HEK293 (cell line): Measurements from ENCODE around the gene SEC23B.

Experiments used
- CTCF ChIA-PET: fragments of 350-600 bp; formaldehyde crosslinking; extraction: SDS; loops from one replicate; lab custom pipeline; 2021; ENCODE audit warnings: antibody characterized with exemption; lab: Yijun Ruan, JAX
- POLR2A ChIA-PET: fragments of 300-600 bp; formaldehyde crosslinking; extraction: SDS; loops from one replicate; lab custom pipeline; 2020; ENCODE audit warnings: antibody characterized with exemption, inconsistent platforms; lab: Yijun Ruan, JAX
- H3K27ac ChIP-seq: fragments of 200-500 bp; sonication (Bioruptor generic); 2 replicates; pipeline ENCODE4 v1.5.1; 2014; ENCODE audit warnings: low read depth, low read length, control low read depth, inconsistent platforms; ENCODE audit errors: extremely low read depth
- H3K36me3 ChIP-seq, 2 experiments: fragments of 200-500 bp in 1 of 2; sonication (Bioruptor generic) in 1 of 2; 1 replicate in 1 of 2; 2 replicates in 1 of 2; pipeline ENCODE4 v1.5.1; 2014 to 2017; ENCODE audit warnings: inconsistent platforms in 2 of 2, low read length in 2 of 2; ENCODE audit not compliant: control insufficient read depth in 2 of 2, insufficient read depth in 1 of 2
- H3K4me1 ChIP-seq: fragments of 200-500 bp; sonication (Bioruptor generic); 2 replicates; pipeline ENCODE4 v1.5.1; 2014; ENCODE audit warnings: mild to moderate bottlenecking, low read length, inconsistent platforms; ENCODE audit not compliant: control insufficient read depth, insufficient read depth
- H3K4me3 ChIP-seq: 2 replicates; pipeline ENCODE4 v1.5.1; 2011; ENCODE audit warnings: low read depth, mild to moderate bottlenecking, control low read depth, low read length, moderate library complexity
- H3K9me3 ChIP-seq: fragments of 200-500 bp; sonication (Bioruptor generic); 2 replicates; pipeline ENCODE4 v1.5.1; 2014; ENCODE audit warnings: low read depth, low read length, inconsistent platforms; ENCODE audit not compliant: control insufficient read depth, insufficient read depth
- GLI2 ChIP-seq: fragments of 450-650 bp; formaldehyde crosslinking; IDR thresholded peaks from 2 replicates; pipeline ENCODE4; 2017; ENCODE audit warnings: missing biosample characterization, missing genetic modification characterization, low read depth, borderline replicate concordance
- KLF8 ChIP-seq: fragments of 450-650 bp; formaldehyde crosslinking; IDR thresholded peaks from 2 replicates; pipeline ENCODE4 v1.5.1; 2016; ENCODE audit warnings: missing biosample characterization, missing genetic modification characterization
- PRDM1 ChIP-seq: fragments of 450-650 bp; formaldehyde crosslinking; IDR thresholded peaks from 2 replicates; pipeline ENCODE4; 2016; ENCODE audit warnings: missing biosample characterization, missing genetic modification characterization
- ZBTB20 ChIP-seq: fragments of 450-650 bp; formaldehyde crosslinking; IDR thresholded peaks from 2 replicates; pipeline ENCODE4 v1.5.1; 2016; ENCODE audit warnings: missing biosample characterization, missing genetic modification characterization
- ZNF121 ChIP-seq: fragments of 450-650 bp; formaldehyde crosslinking; IDR thresholded peaks from 2 replicates; pipeline ENCODE4 v1.5.1; 2016; ENCODE audit warnings: missing biosample characterization, missing genetic modification characterization
- ZNF202 ChIP-seq: fragments of 450-650 bp; formaldehyde crosslinking; IDR thresholded peaks from 2 replicates; pipeline ENCODE4 v1.5.1; 2016; ENCODE audit warnings: missing biosample characterization, missing genetic modification characterization, borderline replicate concordance
- ZNF366 ChIP-seq: fragments of 450-650 bp; formaldehyde crosslinking; conservative IDR thresholded peaks from 2 replicates; pipeline ENCODE4 v1.5.1; 2016; ENCODE audit warnings: missing biosample characterization, missing genetic modification characterization
- ZNF404 ChIP-seq: fragments of 450-650 bp; formaldehyde crosslinking; IDR thresholded peaks from 2 replicates; pipeline ENCODE4 v1.5.1; 2017; ENCODE audit warnings: missing biosample characterization, missing genetic modification characterization
- ZNF514 ChIP-seq: fragments of 450-650 bp; formaldehyde crosslinking; IDR thresholded peaks from 2 replicates; pipeline ENCODE4 v1.5.1; 2016; ENCODE audit warnings: missing biosample characterization, missing genetic modification characterization
- ZNF549 ChIP-seq: fragments of 450-650 bp; IDR thresholded peaks from 2 replicates; pipeline ENCODE4 v1.5.1; 2018; ENCODE audit warnings: missing biosample characterization, missing genetic modification characterization, mild to moderate bottlenecking, inconsistent platforms, moderate library complexity
- ZNF561 ChIP-seq: fragments of 450-650 bp; IDR thresholded peaks from 2 replicates; pipeline ENCODE4 v1.5.1; 2018; ENCODE audit warnings: missing biosample characterization, missing genetic modification characterization, borderline replicate concordance
- ZNF624 ChIP-seq: fragments of 450-650 bp; formaldehyde crosslinking; IDR thresholded peaks from 2 replicates; pipeline ENCODE4 v1.5.1; 2017; ENCODE audit warnings: missing biosample characterization, missing genetic modification characterization
- ZNF701 ChIP-seq: fragments of 450-650 bp; formaldehyde crosslinking; IDR thresholded peaks from 2 replicates; pipeline ENCODE4 v1.5.1; 2016; ENCODE audit warnings: missing biosample characterization, missing genetic modification characterization
- ZNF76 ChIP-seq: fragments of 450-650 bp; formaldehyde crosslinking; IDR thresholded peaks from 2 replicates; pipeline ENCODE4; 2016; ENCODE audit warnings: low read depth, missing biosample characterization, missing genetic modification characterization, borderline replicate concordance
- ZNF776 ChIP-seq: fragments of 450-650 bp; formaldehyde crosslinking; IDR thresholded peaks from 2 replicates; pipeline ENCODE4 v1.5.0; 2017; ENCODE audit warnings: missing biosample characterization, missing genetic modification characterization, borderline replicate concordance
- TF ChIP-seq, protein P1 (sequence below): IDR thresholded peaks from 2 replicates; pipeline ENCODE4 v1.6.1; 2011; ENCODE audit warnings: mild to moderate bottlenecking, low read depth, low read length, borderline replicate concordance
- TF ChIP-seq, protein P2 (sequence below): fragments of 450-650 bp; formaldehyde crosslinking; IDR thresholded peaks from 2 replicates; pipeline ENCODE4 v1.5.1; 2016; ENCODE audit warnings: missing biosample characterization, missing genetic modification characterization
- TF ChIP-seq, protein P3 (sequence below): fragments of 450-650 bp; formaldehyde crosslinking; IDR thresholded peaks from 2 replicates; pipeline ENCODE4 v1.5.1; 2017; ENCODE audit warnings: missing biosample characterization, missing genetic modification characterization
- TF ChIP-seq, protein P4 (sequence below): fragments of 450-650 bp; formaldehyde crosslinking; conservative IDR thresholded peaks from 2 replicates; pipeline ENCODE4 v1.5.1; 2016; ENCODE audit warnings: low read depth, missing biosample characterization, missing genetic modification characterization
- TF ChIP-seq, protein P5 (sequence below): fragments of 450-650 bp; formaldehyde crosslinking; IDR thresholded peaks from 2 replicates; pipeline ENCODE4 v1.5.1; 2016; ENCODE audit warnings: missing biosample characterization, missing genetic modification characterization, low read depth

SEC23B gene

DNA sequence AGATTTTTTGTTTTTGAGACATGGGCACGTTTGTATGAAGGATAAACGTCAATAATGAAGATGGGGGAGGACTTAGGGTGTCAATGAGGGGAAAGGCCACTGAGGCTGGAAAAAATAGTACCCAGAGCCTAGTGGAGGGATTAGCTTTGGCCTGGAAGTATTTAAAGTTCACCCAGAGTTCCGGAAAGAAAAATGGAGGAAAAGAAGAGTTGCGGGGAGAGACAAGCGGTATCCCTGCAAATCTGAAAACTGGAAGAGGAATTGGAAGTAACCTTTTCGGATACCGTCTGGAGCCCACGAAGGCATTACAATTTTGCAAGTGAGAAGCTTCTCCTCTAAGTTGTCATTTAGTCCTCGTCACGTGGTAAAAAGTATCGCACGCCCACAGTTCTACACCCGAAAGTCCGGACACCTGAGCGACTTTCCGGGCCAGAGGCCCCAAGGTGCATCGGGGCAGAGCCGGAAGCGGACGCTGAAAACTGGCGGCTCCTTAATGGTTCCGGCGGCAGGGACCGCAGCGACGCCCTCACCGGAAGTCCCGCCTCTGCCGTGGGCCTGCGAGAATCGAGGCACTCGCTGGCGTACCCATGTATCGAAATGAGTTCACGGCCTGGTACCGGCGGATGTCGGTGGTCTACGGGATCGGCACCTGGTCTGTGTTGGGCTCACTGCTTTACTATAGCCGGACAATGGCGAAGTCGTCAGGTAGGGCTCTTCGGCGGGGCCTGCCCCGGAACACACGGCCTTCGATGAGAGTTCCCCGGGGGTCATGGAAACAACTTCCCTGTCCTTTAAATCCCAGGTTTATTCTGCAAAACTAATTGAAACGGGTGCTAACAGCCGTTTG, 59.4 kb downstream of the SEC23B start, which contains the start of gene SMIM26 (continued):
- TF ChIP-seq KLF8 (tag by site-specific recombination) (peak; percentile 58; the same call in 1 of the 2 replicates), ZNF561 (tag by site-specific recombination) (peak; percentile 80; the same call in 1 of the 2 replicates), GLI2 (tag by site-specific recombination) (no peak), PRDM1 (tag by site-specific recombination) (no peak)

DNA sequence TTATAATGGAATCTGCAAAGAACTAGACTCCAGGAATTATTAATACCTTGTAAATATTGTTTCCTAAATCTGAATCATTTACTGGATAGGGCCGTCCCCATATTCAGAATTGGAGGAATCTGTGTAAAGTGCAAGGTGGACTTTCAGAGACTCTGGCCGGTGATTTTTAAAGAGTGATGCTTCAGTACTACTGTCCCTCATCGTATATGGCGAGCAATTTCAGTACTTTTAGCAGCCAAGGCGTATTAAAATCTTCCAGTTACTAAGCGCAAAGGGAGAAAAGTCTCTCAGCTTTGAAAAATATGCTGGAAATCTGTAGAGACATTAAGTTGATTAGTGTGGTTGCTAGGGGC, 60.0 kb downstream of the SEC23B start:
- ChIA-PET POLR2A (interaction anchor here (1.0 to 1.4 kb wide), 2 partner anchors 60 to 101 kb away, joined by 3 read pairs; partner anchors contain the start of genes DZANK1, POLR3F and SEC23B), CTCF (interaction anchor here (0.7 kb wide), 1 partner anchor 1483 kb away, joined by 3 read pairs; no protein-coding TSS in a partner anchor)
- H3K4me1 ChIP-seq, result no peaks in the 10 kb centered on the region
- peaks cover 19 to 28% of the 10 kb centered on the region in 2 experiments for H3K36me3 ChIP-seq
- H3K9me3 ChIP-seq, result no peaks in the 10 kb centered on the region
- peak overlapping the region; percentile 77 for H3K27ac ChIP-seq
- TF ChIP-seq, protein P1, sequence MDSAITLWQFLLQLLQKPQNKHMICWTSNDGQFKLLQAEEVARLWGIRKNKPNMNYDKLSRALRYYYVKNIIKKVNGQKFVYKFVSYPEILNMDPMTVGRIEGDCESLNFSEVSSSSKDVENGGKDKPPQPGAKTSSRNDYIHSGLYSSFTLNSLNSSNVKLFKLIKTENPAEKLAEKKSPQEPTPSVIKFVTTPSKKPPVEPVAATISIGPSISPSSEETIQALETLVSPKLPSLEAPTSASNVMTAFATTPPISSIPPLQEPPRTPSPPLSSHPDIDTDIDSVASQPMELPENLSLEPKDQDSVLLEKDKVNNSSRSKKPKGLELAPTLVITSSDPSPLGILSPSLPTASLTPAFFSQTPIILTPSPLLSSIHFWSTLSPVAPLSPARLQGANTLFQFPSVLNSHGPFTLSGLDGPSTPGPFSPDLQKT, result no peak
- TF ChIP-seq ZBTB20 (tag by site-specific recombination) (peak; percentile 99), ZNF76 (tag by site-specific recombination) (no peak), ZNF549 (tag by site-specific recombination) (no peak)
- TF ChIP-seq, protein P2, sequence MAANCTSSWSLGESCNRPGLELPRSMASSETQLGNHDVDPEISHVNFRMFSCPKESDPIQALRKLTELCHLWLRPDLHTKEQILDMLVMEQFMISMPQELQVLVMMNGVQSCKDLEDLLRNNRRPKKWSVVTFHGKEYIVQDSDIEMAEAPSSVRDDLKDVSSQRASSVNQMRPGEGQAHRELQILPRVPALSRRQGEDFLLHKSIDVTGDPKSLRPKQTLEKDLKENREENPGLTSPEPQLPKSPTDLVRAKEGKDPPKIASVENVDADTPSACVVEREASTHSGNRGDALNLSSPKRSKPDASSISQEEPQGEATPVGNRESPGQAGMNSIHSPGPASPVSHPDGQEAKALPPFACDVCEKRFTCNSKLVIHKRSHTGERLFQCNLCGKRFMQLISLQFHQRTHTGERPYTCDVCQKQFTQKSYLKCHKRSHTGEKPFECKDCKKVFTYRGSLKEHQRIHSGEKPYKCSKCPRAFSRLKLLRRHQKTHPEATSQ (tag by site-specific recombination), result no peak
- H3K4me3 ChIP-seq, result peak overlapping the region; percentile 84

DNA sequence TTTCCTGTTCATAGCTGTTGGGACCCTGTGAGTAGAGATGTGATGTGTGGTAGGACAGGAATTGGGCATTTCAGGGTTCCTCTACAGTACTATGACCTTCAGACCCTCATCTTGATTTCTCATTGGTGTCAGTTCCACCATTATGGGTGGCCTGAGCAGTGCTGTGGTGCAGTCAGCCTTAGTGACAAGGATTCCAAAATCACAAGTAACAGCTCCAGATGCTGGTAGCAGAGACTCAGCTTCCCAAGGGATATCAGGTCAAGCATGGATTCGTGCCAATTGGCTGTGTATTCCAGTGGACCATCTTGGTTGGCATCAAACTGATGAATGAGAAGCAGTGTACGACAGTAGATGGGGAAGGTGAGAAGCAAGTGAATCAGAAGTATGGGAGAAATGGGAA, 63.3 kb downstream of the SEC23B start:
- no peaks in the 10 kb centered on the region for H3K4me1 ChIP-seq
- POLR2A ChIA-PET, result no interaction called here

More for the DNA sequence above, 63.3 kb downstream of the SEC23B start:
- Histone ChIP-seq H3K9me3 (no peaks in the 10 kb centered on the region), H3K27ac (no peak overlapping the region), H3K4me3 (no peak overlapping the region), H3K36me3 (peaks cover 19 to 24% of the 10 kb centered on the region in 2 experiments)
- CTCF ChIA-PET, result interaction anchor here (1.2 kb wide), 1 partner anchor 29 kb away, joined by 3 read pairs; no protein-coding TSS in a partner anchor
- no peak for TF ChIP-seq ZNF121 (tag by site-specific recombination)
- TF ChIP-seq, protein P3, sequence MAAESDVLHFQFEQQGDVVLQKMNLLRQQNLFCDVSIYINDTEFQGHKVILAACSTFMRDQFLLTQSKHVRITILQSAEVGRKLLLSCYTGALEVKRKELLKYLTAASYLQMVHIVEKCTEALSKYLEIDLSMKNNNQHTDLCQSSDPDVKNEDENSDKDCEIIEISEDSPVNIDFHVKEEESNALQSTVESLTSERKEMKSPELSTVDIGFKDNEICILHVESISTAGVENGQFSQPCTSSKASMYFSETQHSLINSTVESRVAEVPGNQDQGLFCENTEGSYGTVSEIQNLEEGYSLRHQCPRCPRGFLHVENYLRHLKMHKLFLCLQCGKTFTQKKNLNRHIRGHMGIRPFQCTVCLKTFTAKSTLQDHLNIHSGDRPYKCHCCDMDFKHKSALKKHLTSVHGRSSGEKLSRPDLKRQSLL, result no peak
- no peak for TF ChIP-seq ZNF701 (tag by site-specific recombination)
- no peak for TF ChIP-seq ZNF624 (tag by site-specific recombination)
- TF ChIP-seq, protein P4, sequence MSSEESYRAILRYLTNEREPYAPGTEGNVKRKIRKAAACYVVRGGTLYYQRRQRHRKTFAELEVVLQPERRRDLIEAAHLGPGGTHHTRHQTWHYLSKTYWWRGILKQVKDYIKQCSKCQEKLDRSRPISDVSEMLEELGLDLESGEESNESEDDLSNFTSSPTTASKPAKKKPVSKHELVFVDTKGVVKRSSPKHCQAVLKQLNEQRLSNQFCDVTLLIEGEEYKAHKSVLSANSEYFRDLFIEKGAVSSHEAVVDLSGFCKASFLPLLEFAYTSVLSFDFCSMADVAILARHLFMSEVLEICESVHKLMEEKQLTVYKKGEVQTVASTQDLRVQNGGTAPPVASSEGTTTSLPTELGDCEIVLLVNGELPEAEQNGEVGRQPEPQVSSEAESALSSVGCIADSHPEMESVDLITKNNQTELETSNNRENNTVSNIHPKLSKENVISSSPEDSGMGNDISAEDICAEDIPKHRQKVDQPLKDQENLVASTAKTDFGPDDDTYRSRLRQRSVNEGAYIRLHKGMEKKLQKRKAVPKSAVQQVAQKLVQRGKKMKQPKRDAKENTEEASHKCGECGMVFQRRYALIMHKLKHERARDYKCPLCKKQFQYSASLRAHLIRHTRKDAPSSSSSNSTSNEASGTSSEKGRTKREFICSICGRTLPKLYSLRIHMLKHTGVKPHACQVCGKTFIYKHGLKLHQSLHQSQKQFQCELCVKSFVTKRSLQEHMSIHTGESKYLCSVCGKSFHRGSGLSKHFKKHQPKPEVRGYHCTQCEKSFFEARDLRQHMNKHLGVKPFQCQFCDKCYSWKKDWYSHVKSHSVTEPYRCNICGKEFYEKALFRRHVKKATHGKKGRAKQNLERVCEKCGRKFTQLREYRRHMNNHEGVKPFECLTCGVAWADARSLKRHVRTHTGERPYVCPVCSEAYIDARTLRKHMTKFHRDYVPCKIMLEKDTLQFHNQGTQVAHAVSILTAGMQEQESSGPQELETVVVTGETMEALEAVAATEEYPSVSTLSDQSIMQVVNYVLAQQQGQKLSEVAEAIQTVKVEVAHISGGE (tag by site-specific recombination), result no peak
- TF ChIP-seq ZNF776 (tag by site-specific recombination), result no peak
- no peak for TF ChIP-seq ZNF549 (tag by site-specific recombination)
- TF ChIP-seq ZNF366 (tag by site-specific recombination), result no peak
- TF ChIP-seq, protein P5, sequence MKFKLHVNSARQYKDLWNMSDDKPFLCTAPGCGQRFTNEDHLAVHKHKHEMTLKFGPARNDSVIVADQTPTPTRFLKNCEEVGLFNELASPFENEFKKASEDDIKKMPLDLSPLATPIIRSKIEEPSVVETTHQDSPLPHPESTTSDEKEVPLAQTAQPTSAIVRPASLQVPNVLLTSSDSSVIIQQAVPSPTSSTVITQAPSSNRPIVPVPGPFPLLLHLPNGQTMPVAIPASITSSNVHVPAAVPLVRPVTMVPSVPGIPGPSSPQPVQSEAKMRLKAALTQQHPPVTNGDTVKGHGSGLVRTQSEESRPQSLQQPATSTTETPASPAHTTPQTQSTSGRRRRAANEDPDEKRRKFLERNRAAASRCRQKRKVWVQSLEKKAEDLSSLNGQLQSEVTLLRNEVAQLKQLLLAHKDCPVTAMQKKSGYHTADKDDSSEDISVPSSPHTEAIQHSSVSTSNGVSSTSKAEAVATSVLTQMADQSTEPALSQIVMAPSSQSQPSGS, result no peak
- no peak for TF ChIP-seq ZNF202 (tag by site-specific recombination)
- TF ChIP-seq ZNF404 (tag by site-specific recombination), result no peak
- no peak for TF ChIP-seq ZNF514
